H1 (cell line): ENCODE results near the gene PPP2R2C. TPM values are rescaled to one million over a fixed set of nuclear protein-coding genes. Genes with fewer than 3 reads are reported as not detected.

Source experiments
- CTCF ChIA-PET: fragments of 300-600 bp; sonication (Branson Sonifier 250); formaldehyde crosslinking; loops from one replicate; lab custom pipeline; 2021; ENCODE audit not compliant: partially characterized antibody; lab: Charles Lee
- POLR2A ChIA-PET: fragments of 300-600 bp; sonication (Branson Sonifier 250); formaldehyde crosslinking; loops from one replicate; lab custom pipeline; 2021; ENCODE audit warnings: inconsistent platforms; ENCODE audit not compliant: partially characterized antibody; lab: Charles Lee
- DNase-seq, 2 experiments: peaks; one replicate each; pipeline versions ENCODE4 v3.0.0 to v3.0.0-alpha.2; 2010 to 2022; ENCODE audit warnings: low spot score in 2 of 2, low read depth in 1 of 2, mixed read lengths in 1 of 2
- FAIRE-seq: peaks from 2 replicates; lab custom pipeline; 2011; peaks lifted over from hg19 to GRCh38; lab: Jason Lieb, UNC
- H2AFZ ChIP-seq: 2 replicates; pipeline ENCODE4 v1.8.1; 2012; ENCODE audit warnings: low read length, inconsistent platforms
- H2AK5ac ChIP-seq: 2 replicates; pipeline ENCODE4 v1.6.1; 2013; ENCODE audit warnings: low read depth, low read length
- H2BK120ac ChIP-seq: replicated peaks from 2 replicates; pipeline ENCODE3; 2013; ENCODE audit warnings: low read depth, low read length, inconsistent platforms
- H2BK12ac ChIP-seq: 2 replicates; pipeline ENCODE4 v1.6.1; 2013; ENCODE audit warnings: low read depth, low read length
- H2BK15ac ChIP-seq: 2 replicates; pipeline ENCODE4 v1.6.1; 2013; ENCODE audit warnings: low read length
- H2BK20ac ChIP-seq: 2 replicates; pipeline ENCODE4 v1.6.1; 2013; ENCODE audit warnings: low read length
- H2BK5ac ChIP-seq: 2 replicates; pipeline ENCODE4 v1.6.1; 2013; ENCODE audit warnings: low read depth, low read length
- H3K14ac ChIP-seq: 2 replicates; pipeline ENCODE4 v1.6.1; 2013; ENCODE audit warnings: inconsistent platforms; ENCODE audit not compliant: insufficient read length
- H3K18ac ChIP-seq: 2 replicates; pipeline ENCODE4 v1.6.1; 2013; ENCODE audit warnings: low read length; ENCODE audit errors: extremely low read depth
- H3K23ac ChIP-seq: 2 replicates; pipeline ENCODE4 v1.6.1; 2013; ENCODE audit warnings: inconsistent platforms; ENCODE audit not compliant: insufficient read length
- H3K23me2 ChIP-seq: 2 replicates; pipeline ENCODE4 v1.6.1; 2013; ENCODE audit warnings: low read depth, low read length
- H3K27ac ChIP-seq: 2 replicates; pipeline ENCODE4 v1.6.1; 2011; ENCODE audit warnings: low read depth, low read length, inconsistent platforms
- H3K27me3 ChIP-seq, 4 experiments: replicated peaks in 1 of 4; 1 replicate in 1 of 4; 2 replicates in 3 of 4; pipeline versions ENCODE4 v1.6.1 to v1.8.1; 2011 to 2013; ENCODE audit warnings: low read length in 3 of 4, mild to moderate bottlenecking in 3 of 4, inconsistent platforms in 2 of 4, mixed read lengths in 2 of 4, moderate library complexity in 1 of 4; ENCODE audit not compliant: control insufficient read depth in 3 of 4, insufficient read depth in 3 of 4; ENCODE audit errors: extremely low read depth in 1 of 4
- H3K36me3 ChIP-seq, 4 experiments: 2 replicates each; pipeline versions ENCODE4 v1.6.1 to v1.8.1; 2011 to 2013; ENCODE audit warnings: mild to moderate bottlenecking in 4 of 4, low read length in 3 of 4, moderate library complexity in 2 of 4, control low read depth in 1 of 4, inconsistent platforms in 1 of 4; ENCODE audit not compliant: insufficient read depth in 4 of 4, control insufficient read depth in 2 of 4
- H3K4ac ChIP-seq: replicated peaks from 2 replicates; pipeline ENCODE3; 2013; ENCODE audit warnings: low read length, low read depth, mixed read lengths, inconsistent platforms; ENCODE audit not compliant: insufficient read length
- H3K4me1 ChIP-seq, 4 experiments: replicated peaks in 1 of 4; 1 replicate in 1 of 4; 2 replicates in 3 of 4; pipeline versions ENCODE4 v1.6.1 to v1.8.1; 2011 to 2013; ENCODE audit warnings: low read length in 3 of 4, inconsistent platforms in 2 of 4, mixed read lengths in 1 of 4; ENCODE audit not compliant: insufficient read depth in 4 of 4, control insufficient read depth in 3 of 4
- H3K4me2 ChIP-seq, 2 experiments: 2 replicates each; pipeline versions ENCODE4 v1.6.1 to v1.8.1; 2011 to 2013; ENCODE audit warnings: low read depth in 2 of 2, low read length in 2 of 2, control low read depth in 1 of 2, inconsistent platforms in 1 of 2, mild to moderate bottlenecking in 1 of 2; ENCODE audit not compliant: insufficient read depth in 1 of 2
- H3K4me3 ChIP-seq, 4 experiments: fragments of 200-600, 300-600 bp in 1 of 4; sonication (generic), shearing (Covaris generic), sonication (Bioruptor Twin) in 1 of 4; 2 replicates each; pipeline versions ENCODE4 v1.5.1 to v1.8.1; 2011 to 2016; ENCODE audit warnings: low read length in 4 of 4, low read depth in 3 of 4, control low read depth in 2 of 4, inconsistent platforms in 2 of 4, mild to moderate bottlenecking in 2 of 4, mixed read lengths in 1 of 4, moderate library complexity in 1 of 4; ENCODE audit not compliant: insufficient read depth in 2 of 4; ENCODE audit errors: extremely low read depth in 1 of 4
- H3K56ac ChIP-seq: replicated peaks from 2 replicates; pipeline ENCODE3; 2013; ENCODE audit warnings: low read depth, mild to moderate bottlenecking, mixed read lengths, low read length, inconsistent platforms; ENCODE audit not compliant: insufficient read length
- H3K79me1 ChIP-seq: 2 replicates; pipeline ENCODE4 v1.6.1; 2013; ENCODE audit warnings: low read depth, low read length, control low read depth
- H3K79me2 ChIP-seq, 2 experiments: 2 replicates each; pipeline versions ENCODE4 v1.6.1 to v1.8.1; 2012 to 2013; ENCODE audit warnings: low read length in 2 of 2, mild to moderate bottlenecking in 2 of 2, inconsistent platforms in 1 of 2; ENCODE audit not compliant: insufficient read depth in 2 of 2, control insufficient read depth in 1 of 2
- H3K9ac ChIP-seq, 4 experiments: replicated peaks in 1 of 4; 1 replicate in 1 of 4; 2 replicates in 3 of 4; pipeline versions ENCODE4 v1.6.1 to v1.8.1; 2011 to 2013; ENCODE audit warnings: low read depth in 3 of 4, low read length in 3 of 4, control low read depth in 2 of 4, mild to moderate bottlenecking in 2 of 4, moderate library complexity in 2 of 4, inconsistent platforms in 1 of 4; ENCODE audit errors: extremely low read depth in 1 of 4
- H3K9me3 ChIP-seq, 2 experiments: 2 replicates each; pipeline versions ENCODE4 v1.6.1 to v1.8.1; 2012 to 2013; ENCODE audit warnings: mild to moderate bottlenecking in 2 of 2, moderate library complexity in 2 of 2, control low read depth in 1 of 2, inconsistent platforms in 1 of 2, low read depth in 1 of 2, low read length in 1 of 2, mixed read lengths in 1 of 2; ENCODE audit not compliant: insufficient read depth in 2 of 2
- H4K20me1 ChIP-seq, 2 experiments: replicated peaks in 1 of 2; 2 replicates each; pipeline versions ENCODE3 to v1.8.1; 2011 to 2013; ENCODE audit warnings: inconsistent platforms in 2 of 2, low read length in 2 of 2, mild to moderate bottlenecking in 1 of 2; ENCODE audit not compliant: insufficient read depth in 2 of 2, control insufficient read depth in 1 of 2
- H4K5ac ChIP-seq: 2 replicates; pipeline ENCODE4 v1.6.1; 2013; ENCODE audit warnings: low read length, low read depth, mixed read lengths, inconsistent platforms; ENCODE audit not compliant: insufficient read length
- H4K8ac ChIP-seq: 2 replicates; pipeline ENCODE4 v1.8.0; 2013; ENCODE audit warnings: mild to moderate bottlenecking, moderate library complexity, low read length, inconsistent platforms; ENCODE audit not compliant: insufficient read depth; ENCODE audit errors: extremely low read depth
- H4K91ac ChIP-seq: replicated peaks from 2 replicates; pipeline ENCODE3; 2013; ENCODE audit warnings: low read length, mixed read lengths, inconsistent platforms; ENCODE audit not compliant: insufficient read length
- CEBPB ChIP-seq: IDR thresholded peaks from 2 replicates; pipeline ENCODE4 v1.6.1; 2012; ENCODE audit warnings: low read depth, low read length
- RBBP5 ChIP-seq: IDR thresholded peaks from 2 replicates; pipeline ENCODE4 v1.7.1; 2012; ENCODE audit warnings: low read depth, mild to moderate bottlenecking, inconsistent platforms, low read length, moderate library complexity, borderline replicate concordance
- WGBS, 2 experiments: shearing (Covaris generic) in 1 of 2; methylation state at CpG; one replicate each; pipeline versions ENCODE4 v1.1.6 to v1.1.7; 2013 to 2015; ENCODE audit warnings: low lambda C conversion rate in 2 of 2, mixed read lengths in 2 of 2, inconsistent platforms in 1 of 2, low coverage in 1 of 2, missing lambda C conversion rate in 1 of 2; ENCODE audit not compliant: insufficient replicate concordance in 2 of 2, insufficient coverage in 1 of 2, insufficient read length in 1 of 2; ENCODE audit errors: extremely low coverage in 1 of 2, missing lambda C conversion rate in 1 of 2; 5-methylcytosine and 5-hydroxymethylcytosine counted together
- polyA plus RNA-seq, 7 experiments: library from polyadenylated mRNA; depleted of rRNA in 3 of 7; stranded (reverse) in 5 of 7; unstranded in 2 of 7; fragments of >200 nt in 5 of 7; fragments of 200-250 nt in 2 of 7; gene quantifications; 1 replicate in 5 of 7; 2 replicates in 1 of 7; 4 replicates in 1 of 7; pipeline versions ENCODE4 v1.2.1 to v1.2.3, GENCODE V29; 2011 to 2013; ENCODE audit warnings: missing spikeins in 2 of 7, mixed read lengths in 2 of 7
- total RNA-seq: library from RNA; stranded (reverse); fragmentation: NEBNext Ultra II Directional; extraction: Animal tissue kit (Norgen Biotek cat#: 25700); gene quantifications from 2 replicates; pipeline ENCODE4 v1.2.1, GENCODE V29; 2021

PPP2R2C gene
- total and polyA plus RNA-seq, 2 of the 8 experiments (the other 6 are each of a cell fraction or from before 2014, with no cell fraction given), result 6.4 TPM

DNA sequence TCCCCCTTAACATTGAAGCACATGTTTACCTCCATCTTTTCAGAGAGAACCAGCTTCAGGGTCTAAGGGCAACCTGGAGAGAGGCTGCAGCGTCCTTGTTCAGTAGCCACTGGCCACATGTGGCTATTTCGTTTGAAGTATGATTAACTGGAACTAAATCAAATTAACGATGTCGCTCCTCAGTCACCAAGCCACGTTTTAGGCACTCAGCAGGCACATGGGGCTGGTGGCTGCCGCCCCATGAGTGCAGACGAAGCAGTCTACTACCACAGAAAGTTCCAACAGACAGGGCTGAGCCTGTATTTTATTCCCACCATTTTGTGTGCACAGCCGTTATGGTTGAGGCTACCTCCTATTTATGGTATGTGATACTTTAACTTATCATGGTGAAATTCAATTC is 103.4 kb downstream of the PPP2R2C start:
- Histone ChIP-seq H3K9ac (no peak overlapping the region), H3K23ac (no peak overlapping the region), H4K20me1 (peaks cover 2 to 12% of the 10 kb centered on the region in 2 experiments), H2BK20ac (no peak overlapping the region), H2BK15ac (no peak overlapping the region), H3K36me3 (no peaks in the 10 kb centered on the region), H2AFZ (no peak overlapping the region), H3K14ac (no peak overlapping the region), H2BK5ac (no peak overlapping the region), H3K4me1 (peaks cover 2 to 14% (median 7%) of the 10 kb centered on the region in 4 experiments; a peak in 5 of 7 replicates), H3K18ac (no peak overlapping the region), H3K79me1 (no peaks in the 10 kb centered on the region), H3K4ac (peak overlapping the region; percentile 62), H3K9me3 (no peaks in the 10 kb centered on the region), H3K27ac (no peak overlapping the region), H3K4me2 (no peak overlapping the region), H2AK5ac (no peak overlapping the region), H3K79me2 (no peaks in the 10 kb centered on the region), H3K23me2 (no peaks in the 10 kb centered on the region), H2BK120ac (no peak overlapping the region), H4K5ac (no peak overlapping the region), H3K56ac (no peak overlapping the region), H2BK12ac (peak overlapping the region; percentile 23; the same call in 1 of the 2 replicates), H4K8ac (no peak overlapping the region), H4K91ac (no peak overlapping the region), H3K4me3 (no peak overlapping the region), H3K27me3 (no peaks in the 10 kb centered on the region)
- ChIA-PET CTCF (interaction anchor here (1.0 to 1.3 kb wide), 3 partner anchors 15 to 177 kb away, joined by 3 read pairs; no protein-coding TSS in a partner anchor), POLR2A (no interaction called here)
- WGBS, 2 experiments, result 85% methylated on average over 8 of the region's 8 CpGs; no CpG with 5 or more reads in 1 of the 2 experiments
- TF ChIP-seq RBBP5 (no peak), CEBPB (no peak)
- DNase-seq (no peak), FAIRE-seq (no peak)
